ENCODE data around the gene SLC22A7.

SLC22A7 gene

DNA sequence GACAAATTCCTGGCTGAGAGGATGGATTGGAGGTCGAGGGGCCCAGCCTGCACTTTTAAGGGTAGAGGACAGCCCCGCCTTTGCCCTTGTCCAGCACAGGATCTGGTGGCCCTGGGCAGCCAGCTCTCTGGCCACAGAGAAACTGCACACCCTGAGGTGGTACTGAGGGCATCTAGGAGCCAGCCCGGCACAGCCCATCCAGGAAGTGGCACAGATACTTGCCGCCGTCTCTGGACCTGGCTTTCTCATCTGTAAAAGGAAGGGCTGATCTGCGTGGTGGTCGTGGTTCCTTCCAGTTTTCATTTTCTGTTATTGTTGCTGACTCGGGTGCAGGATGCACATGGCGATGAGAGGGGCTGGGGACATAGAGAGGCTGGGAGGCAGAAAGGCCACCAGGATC, 16.0 kb upstream of the SLC22A7 start:
- Histone ChIP-seq H3F3A (ENCODE audit: control insufficient read depth, insufficient read depth) (no peaks in the 10 kb centered on the region), H3K4me3 (ENCODE audit: low read length) (no peak overlapping the region), H3K79me2 (ENCODE audit: control insufficient read depth, low read length) (no peaks in the 10 kb centered on the region), H3K9me2 (replicated peaks; ENCODE audit: control insufficient read depth, low read length) (no peaks in the 10 kb centered on the region), H3K27me3 (ENCODE audit: control insufficient read depth, low read length) (no peaks in the 10 kb centered on the region), H4K20me1 (ENCODE audit: control insufficient read depth, insufficient read depth, low read depth, low read length) (no peaks in the 10 kb centered on the region), H3K9me3 (ENCODE audit: control insufficient read depth, insufficient read depth, low read length) (no peaks in the 10 kb centered on the region), H3K27ac (ENCODE audit: low read depth, low read length) (no peak overlapping the region), H3K4me1 (ENCODE audit: control insufficient read depth, low read length) (peaks cover 16% of the 10 kb centered on the region), H3K4me2 (ENCODE audit: low read length) (peak overlapping the region; percentile 58; the same call in 1 of the 2 replicates), H3K36me3 (ENCODE audit: control insufficient read depth, low read length) (no peaks in the 10 kb centered on the region)
- TF ChIP-seq, protein P1, sequence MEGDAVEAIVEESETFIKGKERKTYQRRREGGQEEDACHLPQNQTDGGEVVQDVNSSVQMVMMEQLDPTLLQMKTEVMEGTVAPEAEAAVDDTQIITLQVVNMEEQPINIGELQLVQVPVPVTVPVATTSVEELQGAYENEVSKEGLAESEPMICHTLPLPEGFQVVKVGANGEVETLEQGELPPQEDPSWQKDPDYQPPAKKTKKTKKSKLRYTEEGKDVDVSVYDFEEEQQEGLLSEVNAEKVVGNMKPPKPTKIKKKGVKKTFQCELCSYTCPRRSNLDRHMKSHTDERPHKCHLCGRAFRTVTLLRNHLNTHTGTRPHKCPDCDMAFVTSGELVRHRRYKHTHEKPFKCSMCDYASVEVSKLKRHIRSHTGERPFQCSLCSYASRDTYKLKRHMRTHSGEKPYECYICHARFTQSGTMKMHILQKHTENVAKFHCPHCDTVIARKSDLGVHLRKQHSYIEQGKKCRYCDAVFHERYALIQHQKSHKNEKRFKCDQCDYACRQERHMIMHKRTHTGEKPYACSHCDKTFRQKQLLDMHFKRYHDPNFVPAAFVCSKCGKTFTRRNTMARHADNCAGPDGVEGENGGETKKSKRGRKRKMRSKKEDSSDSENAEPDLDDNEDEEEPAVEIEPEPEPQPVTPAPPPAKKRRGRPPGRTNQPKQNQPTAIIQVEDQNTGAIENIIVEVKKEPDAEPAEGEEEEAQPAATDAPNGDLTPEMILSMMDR (IDR thresholded peaks at IDR 0.05; ENCODE audit: low read depth, low read length, poor library complexity, severe bottlenecking): no peak
- no peak for TF ChIP-seq EZH2phosphoT487 (IDR thresholded peaks at IDR 0.05; ENCODE audit: borderline replicate concordance, low read length)

DNA sequence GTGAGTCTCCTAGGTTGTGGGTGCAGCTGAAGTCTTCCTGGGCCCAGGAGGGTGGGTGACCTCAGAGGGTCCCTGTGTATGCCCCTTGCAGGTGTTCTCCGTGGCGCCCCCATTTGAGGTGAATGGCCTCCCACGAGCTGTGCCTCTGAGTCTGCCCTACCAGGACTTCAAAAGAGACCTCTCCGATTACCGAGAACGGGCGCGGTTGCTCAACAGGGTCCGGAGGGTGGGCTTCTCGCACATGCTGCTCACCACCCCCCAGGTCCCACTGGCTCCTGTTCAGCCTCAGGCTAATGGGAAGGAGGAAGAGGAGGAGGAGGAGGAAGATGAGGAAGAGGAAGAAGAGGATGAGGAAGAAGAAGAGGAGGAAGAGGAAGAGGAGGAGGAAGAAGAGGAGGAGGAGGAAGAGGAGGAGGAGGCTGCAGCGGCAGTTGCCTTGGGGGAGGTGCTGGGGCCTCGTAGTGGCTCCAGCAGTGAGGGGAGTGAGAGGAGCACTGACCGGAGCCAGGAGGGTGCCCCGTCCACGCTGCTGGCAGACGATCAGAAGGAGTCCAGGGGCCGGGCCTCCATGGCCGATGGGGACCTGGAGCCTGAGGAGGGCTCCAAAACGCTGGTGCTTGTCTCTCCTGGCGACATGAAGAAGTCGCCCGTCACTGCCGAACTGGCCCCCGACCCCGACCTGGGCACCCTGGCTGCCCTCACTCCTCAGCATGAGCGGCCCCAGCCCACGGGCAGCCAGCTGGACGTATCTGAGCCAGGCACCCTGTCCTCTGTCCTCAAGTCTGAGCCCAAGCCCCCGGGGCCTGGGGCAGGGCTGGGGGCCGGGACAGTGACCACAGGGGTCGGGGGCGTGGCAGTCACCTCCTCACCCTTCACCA, 15.2 kb upstream of the SLC22A7 start:
- TF ChIP-seq, protein P1 (IDR thresholded peaks at IDR 0.05; ENCODE audit: low read depth, low read length, poor library complexity, severe bottlenecking): no peak
- TF ChIP-seq EZH2phosphoT487 (IDR thresholded peaks at IDR 0.05; ENCODE audit: borderline replicate concordance, low read length): no peak
- peak overlapping the region; percentile 55 for H3K4me3 ChIP-seq (ENCODE audit: low read length)
- no peaks in the 10 kb centered on the region for H3K9me3 ChIP-seq (ENCODE audit: control insufficient read depth, insufficient read depth, low read length)
- no peak overlapping the region for H3K27ac ChIP-seq (ENCODE audit: low read depth, low read length)
- H3K36me3 ChIP-seq (ENCODE audit: control insufficient read depth, low read length): no peaks in the 10 kb centered on the region
- H3K4me1 ChIP-seq (ENCODE audit: control insufficient read depth, low read length): peaks cover 18% of the 10 kb centered on the region
- H3K4me2 ChIP-seq (ENCODE audit: low read length): peak overlapping the region; percentile 58
- no peaks in the 10 kb centered on the region for H3K27me3 ChIP-seq (ENCODE audit: control insufficient read depth, low read length)
- H3F3A ChIP-seq (ENCODE audit: control insufficient read depth, insufficient read depth): no peaks in the 10 kb centered on the region
- no peaks in the 10 kb centered on the region for H4K20me1 ChIP-seq (ENCODE audit: control insufficient read depth, insufficient read depth, low read depth, low read length)
- no peaks in the 10 kb centered on the region for H3K79me2 ChIP-seq (ENCODE audit: control insufficient read depth, low read length)
- H3K9me2 ChIP-seq (replicated peaks; ENCODE audit: control insufficient read depth, low read length): no peaks in the 10 kb centered on the region

DNA sequence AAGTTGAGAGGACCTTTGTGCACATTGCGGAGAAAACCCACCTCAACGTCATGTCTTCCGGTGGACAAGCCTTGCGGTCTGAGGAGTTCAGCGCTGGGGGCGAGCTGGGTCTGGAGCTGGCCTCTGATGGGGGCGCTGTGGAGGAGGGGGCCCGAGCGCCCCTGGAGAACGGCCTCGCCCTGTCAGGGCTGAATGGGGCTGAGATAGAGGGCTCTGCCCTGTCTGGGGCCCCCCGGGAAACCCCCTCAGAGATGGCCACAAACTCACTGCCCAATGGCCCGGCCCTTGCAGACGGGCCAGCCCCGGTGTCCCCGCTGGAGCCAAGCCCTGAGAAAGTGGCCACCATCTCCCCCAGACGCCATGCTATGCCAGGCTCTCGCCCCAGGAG, 14.6 kb upstream of the SLC22A7 start:
- Histone ChIP-seq H3K27me3 (ENCODE audit: control insufficient read depth, low read length) (no peaks in the 10 kb centered on the region), H4K20me1 (ENCODE audit: control insufficient read depth, insufficient read depth, low read depth, low read length) (no peaks in the 10 kb centered on the region), H3K9me3 (ENCODE audit: control insufficient read depth, insufficient read depth, low read length) (no peaks in the 10 kb centered on the region), H3K4me2 (ENCODE audit: low read length) (peak overlapping the region; percentile 58), H3K36me3 (ENCODE audit: control insufficient read depth, low read length) (no peaks in the 10 kb centered on the region), H3K9me2 (replicated peaks; ENCODE audit: control insufficient read depth, low read length) (no peaks in the 10 kb centered on the region), H3K79me2 (ENCODE audit: control insufficient read depth, low read length) (no peaks in the 10 kb centered on the region), H3K4me1 (ENCODE audit: control insufficient read depth, low read length) (peaks cover 18% of the 10 kb centered on the region), H3K27ac (ENCODE audit: low read depth, low read length) (no peak overlapping the region), H3F3A (ENCODE audit: control insufficient read depth, insufficient read depth) (no peaks in the 10 kb centered on the region), H3K4me3 (ENCODE audit: low read length) (peak overlapping the region; percentile 55)
- no peak for TF ChIP-seq EZH2phosphoT487 (IDR thresholded peaks at IDR 0.05; ENCODE audit: borderline replicate concordance, low read length)
- TF ChIP-seq, protein P1 (IDR thresholded peaks at IDR 0.05; ENCODE audit: low read depth, low read length, poor library complexity, severe bottlenecking): no peak

Measured in DOHH2 (cell line).